Activated naive CD8-positive, alpha-beta T cell treated with anti-CD3 and anti-CD28 coated beads for 36 hours (primary cell): ENCODE data around the gene IFT81. TPM values are rescaled to one million over a fixed set of nuclear protein-coding genes. Genes with fewer than 3 reads are reported as not detected.

Experiments
- DNase-seq: peaks from one replicate; pipeline ENCODE4 v3.0.0; 2021
- H3K27ac Mint-ChIP-seq: one replicate; pipeline ENCODE4 v1.8.0; 2022; ENCODE audit warnings: mild to moderate bottlenecking, moderate library complexity, mixed read lengths
- H3K27me3 Mint-ChIP-seq: one replicate; pipeline ENCODE4 v1.8.0; 2022; ENCODE audit warnings: mild to moderate bottlenecking, mixed read lengths
- H3K36me3 Mint-ChIP-seq: one replicate; pipeline ENCODE4 v1.8.0; 2021; ENCODE audit warnings: mild to moderate bottlenecking, mixed read lengths
- H3K4me1 Mint-ChIP-seq: one replicate; pipeline ENCODE4 v1.8.0; 2021; ENCODE audit warnings: mixed read lengths
- H3K4me3 Mint-ChIP-seq: one replicate; pipeline ENCODE4 v1.8.0; 2022; ENCODE audit warnings: mild to moderate bottlenecking, moderate library complexity, mixed read lengths
- H3K9me3 Mint-ChIP-seq: one replicate; pipeline ENCODE4 v1.8.0; 2022; ENCODE audit warnings: mixed read lengths
- total RNA-seq, 2 experiments: library from RNA; stranded (reverse); gene quantifications; one replicate each; pipeline ENCODE4 v1.2.3, GENCODE V29; 2021

IFT81 gene
- total RNA-seq, 2 experiments from 2014 or later, result 3.1 to 3.4 TPM

GRCh38 chr12:110102255-110102654, 21.9 kb upstream of the IFT81 start:
- Mint-ChIP-seq H3K9me3 (no peaks in the 10 kb centered on the region), H3K4me3 (no peak overlapping the region), H3K36me3 (no peaks in the 10 kb centered on the region), H3K27me3 (no peaks in the 10 kb centered on the region), H3K4me1 (peaks cover 13% of the 10 kb centered on the region), H3K27ac (no peak overlapping the region)
- DNase-seq, result peak; percentile 55

DNA sequence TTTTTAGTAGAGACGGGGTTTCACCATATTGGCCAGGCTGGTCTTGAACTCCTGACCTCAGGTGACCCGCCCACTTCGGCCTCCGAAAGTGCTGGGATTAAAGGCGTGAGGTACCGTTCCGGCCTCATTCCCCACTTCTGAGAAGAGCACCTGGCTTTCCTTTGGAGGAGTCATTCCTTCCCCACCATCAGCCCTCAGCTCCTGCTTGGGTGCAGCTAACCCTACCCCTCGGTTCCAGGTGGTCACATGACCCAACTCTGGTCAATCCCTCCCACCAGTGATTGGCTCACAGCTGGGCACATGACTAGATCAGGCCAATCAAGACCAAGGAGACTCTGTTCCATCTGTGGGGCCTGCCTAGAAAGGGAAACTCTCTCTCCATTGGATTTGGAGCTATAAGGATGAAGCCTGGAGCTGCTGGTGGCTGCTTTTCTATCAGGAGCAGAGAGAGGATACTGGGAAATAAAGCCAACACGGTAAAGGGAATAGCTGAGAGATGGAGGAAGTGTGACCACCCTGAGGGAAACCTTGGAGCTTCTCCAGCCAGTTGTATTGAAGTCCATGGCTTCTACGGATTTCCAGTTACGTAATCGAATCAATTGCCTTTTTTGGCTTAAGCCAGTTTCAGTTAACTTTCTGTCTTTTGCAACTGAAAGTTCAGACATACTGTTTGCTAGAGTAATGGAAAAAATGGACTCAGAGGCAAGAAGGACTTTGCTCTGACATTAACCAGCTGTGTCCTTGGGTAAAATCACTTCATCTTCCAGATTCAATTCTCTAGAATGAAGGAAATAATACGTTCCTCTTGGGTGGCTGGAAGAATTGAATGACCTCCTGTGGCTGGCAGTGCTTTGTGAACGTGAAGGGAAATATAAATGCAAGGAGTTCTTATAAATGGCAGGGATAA, 19.7 kb upstream of the IFT81 start:
- peaks cover 13% of the 10 kb centered on the region for H3K4me1 Mint-ChIP-seq
- no peak overlapping the region for H3K4me3 Mint-ChIP-seq
- no peaks in the 10 kb centered on the region for H3K36me3 Mint-ChIP-seq
- no peak for DNase-seq
- no peaks in the 10 kb centered on the region for H3K9me3 Mint-ChIP-seq
- no peak overlapping the region for H3K27ac Mint-ChIP-seq
- no peaks in the 10 kb centered on the region for H3K27me3 Mint-ChIP-seq

GRCh38 chr12:110105159-110105558, 19.0 kb upstream of the IFT81 start:
- Mint-ChIP-seq H3K27ac (no peak overlapping the region), H3K27me3 (peaks cover 2% of the 10 kb centered on the region), H3K9me3 (no peaks in the 10 kb centered on the region), H3K4me3 (no peak overlapping the region), H3K4me1 (peaks cover 12% of the 10 kb centered on the region), H3K36me3 (no peaks in the 10 kb centered on the region)
- DNase-seq, result no peak

- no peaks in the 10 kb centered on the region for H3K36me3 Mint-ChIP-seq
- no peak for DNase-seq
- no peak overlapping the region for H3K27ac Mint-ChIP-seq
- H3K27me3 Mint-ChIP-seq, result peaks cover 3% of the 10 kb centered on the region
- no peaks in the 10 kb centered on the region for H3K9me3 Mint-ChIP-seq
- H3K4me1 Mint-ChIP-seq, result peaks cover 6% of the 10 kb centered on the region
- no peak overlapping the region for H3K4me3 Mint-ChIP-seq
These were observed 18.2 kb upstream of the IFT81 start for GRCh38 chr12:110105986-110106385.

- DNase-seq, result no peak
- no peaks in the 10 kb centered on the region for H3K36me3 Mint-ChIP-seq
- H3K4me1 Mint-ChIP-seq, result peaks cover 6% of the 10 kb centered on the region
- peaks cover 3% of the 10 kb centered on the region for H3K27me3 Mint-ChIP-seq
- H3K9me3 Mint-ChIP-seq, result no peaks in the 10 kb centered on the region
- no peak overlapping the region for H3K4me3 Mint-ChIP-seq
- H3K27ac Mint-ChIP-seq, result no peak overlapping the region
These were observed 16.5 kb upstream of the IFT81 start for GRCh38 chr12:110107369-110108281.

GRCh38 chr12:110108309-110109036, 15.7 kb upstream of the IFT81 start:
- peaks cover 6% of the 10 kb centered on the region for H3K4me1 Mint-ChIP-seq

DNA sequence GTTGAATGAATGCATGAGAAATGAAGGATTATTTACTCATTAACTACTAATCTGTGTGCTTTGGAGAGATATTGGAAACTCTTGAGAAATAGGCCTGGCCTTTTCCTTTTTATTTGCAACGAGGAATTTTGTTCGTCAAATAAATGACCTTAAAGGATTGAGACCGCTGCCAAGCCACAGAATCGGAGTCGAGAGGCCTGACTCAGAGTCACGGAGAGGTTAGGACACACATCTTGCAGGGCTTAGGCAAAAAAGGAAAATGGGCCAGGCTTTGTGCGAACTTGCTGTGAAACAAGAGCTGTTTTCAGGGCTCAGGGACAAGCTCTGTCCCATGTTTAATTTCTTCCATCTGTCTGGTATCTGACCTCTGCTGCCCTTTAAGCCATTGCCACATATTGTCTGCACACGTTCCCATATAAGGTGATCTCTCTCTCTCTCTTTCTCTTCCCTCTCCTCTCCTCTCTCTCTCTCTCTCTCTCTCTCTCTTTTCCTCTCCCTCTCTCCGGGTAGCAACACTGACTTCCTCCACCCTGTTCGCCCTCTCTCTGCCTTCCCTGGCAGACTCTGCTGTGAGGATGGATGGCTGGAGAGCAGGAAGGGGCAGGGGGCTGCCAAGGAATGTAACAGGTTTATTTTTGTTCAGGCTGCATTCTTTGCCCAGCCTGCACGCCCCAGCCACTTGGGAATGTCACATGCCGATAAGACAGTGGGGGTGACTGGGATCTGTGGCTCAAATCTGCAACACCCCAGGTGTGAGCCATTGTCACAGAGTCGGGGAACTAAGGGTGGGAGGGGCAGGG, 14.9 kb upstream of the IFT81 start:
- Mint-ChIP-seq H3K4me1 (peaks cover 6% of the 10 kb centered on the region), H3K27ac (no peak overlapping the region), H3K27me3 (peaks cover 3% of the 10 kb centered on the region), H3K4me3 (no peak overlapping the region), H3K9me3 (no peaks in the 10 kb centered on the region), H3K36me3 (no peaks in the 10 kb centered on the region)
- no peak for DNase-seq

More at GRCh38 chr12:110108309-110109036, 15.7 kb upstream of the IFT81 start:
- Mint-ChIP-seq H3K36me3 (no peaks in the 10 kb centered on the region), H3K27me3 (peaks cover 3% of the 10 kb centered on the region), H3K27ac (no peak overlapping the region), H3K4me3 (no peak overlapping the region), H3K9me3 (no peaks in the 10 kb centered on the region)
- no peak for DNase-seq

DNA sequence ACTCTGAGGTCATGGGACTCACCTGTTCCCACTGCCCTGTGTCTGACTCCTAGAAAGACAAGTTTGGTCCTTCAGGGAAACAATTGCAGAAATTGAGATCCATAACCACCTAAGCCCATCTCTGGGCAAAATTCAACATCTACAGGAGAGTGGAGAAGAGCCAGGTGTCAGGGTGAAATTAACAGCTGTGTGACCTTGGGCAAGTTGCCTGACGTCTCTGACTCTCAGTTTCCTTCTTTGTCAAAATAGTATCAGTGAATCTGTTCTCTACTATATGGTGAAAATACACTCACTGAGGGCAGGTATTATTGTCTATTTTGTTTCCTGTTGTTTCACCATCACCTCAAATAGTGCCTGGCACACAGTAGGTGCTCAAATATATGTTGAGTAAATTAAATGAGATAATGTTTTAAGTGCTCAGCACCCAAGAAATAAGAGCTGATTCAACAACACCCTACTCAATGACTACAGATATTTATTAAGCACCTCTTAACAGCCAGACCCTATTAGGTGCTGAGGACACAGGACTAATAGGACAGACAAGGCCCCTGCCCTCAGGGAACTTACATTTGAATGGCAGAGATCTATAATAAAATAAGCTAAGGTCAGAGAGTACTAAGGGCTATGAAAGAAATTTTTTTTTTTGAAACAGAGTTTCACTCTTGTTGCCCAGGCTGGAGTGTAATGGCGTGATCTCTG, 14.2 kb upstream of the IFT81 start:
- H3K36me3 Mint-ChIP-seq, result no peaks in the 10 kb centered on the region
- no peak for DNase-seq
- no peak overlapping the region for H3K27ac Mint-ChIP-seq
- H3K27me3 Mint-ChIP-seq, result peaks cover 3% of the 10 kb centered on the region
- H3K4me3 Mint-ChIP-seq, result no peak overlapping the region
- no peaks in the 10 kb centered on the region for H3K9me3 Mint-ChIP-seq
- no peaks in the 10 kb centered on the region for H3K4me1 Mint-ChIP-seq

- Mint-ChIP-seq H3K27me3 (peaks cover 3% of the 10 kb centered on the region), H3K27ac (no peak overlapping the region), H3K4me1 (no peaks in the 10 kb centered on the region), H3K36me3 (no peaks in the 10 kb centered on the region), H3K9me3 (no peaks in the 10 kb centered on the region), H3K4me3 (no peak overlapping the region)
- DNase-seq, result no peak
These were observed 12.5 kb upstream of the IFT81 start for GRCh38 chr12:110111476-110112334.

DNA sequence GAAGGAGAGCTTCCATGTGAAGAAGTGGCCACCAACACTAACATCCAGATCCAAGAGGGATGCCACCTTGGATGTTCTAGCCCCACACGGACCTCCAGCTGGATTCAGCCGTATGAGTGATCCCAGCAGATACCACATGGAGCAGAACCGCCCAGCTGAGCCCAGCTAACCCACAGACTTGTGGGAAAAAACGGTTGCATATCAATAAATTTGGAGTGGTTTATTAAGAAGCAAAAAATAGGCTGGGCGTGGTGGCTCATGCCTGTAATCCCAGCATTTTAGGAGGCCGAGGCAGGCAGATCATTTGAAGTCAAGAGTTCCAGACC, 11.9 kb upstream of the IFT81 start:
- DNase-seq, result no peak
- Mint-ChIP-seq H3K9me3 (no peaks in the 10 kb centered on the region), H3K36me3 (no peaks in the 10 kb centered on the region), H3K4me1 (no peaks in the 10 kb centered on the region), H3K27ac (no peak overlapping the region), H3K27me3 (peaks cover 3% of the 10 kb centered on the region), H3K4me3 (no peak overlapping the region)

GRCh38 chr12:110114528-110114937, 9.6 kb upstream of the IFT81 start:
- no peak overlapping the region for H3K4me3 Mint-ChIP-seq
- DNase-seq, result no peak
- H3K27ac Mint-ChIP-seq, result no peak overlapping the region
- H3K4me1 Mint-ChIP-seq, result no peaks in the 10 kb centered on the region
- H3K9me3 Mint-ChIP-seq, result no peaks in the 10 kb centered on the region
- no peaks in the 10 kb centered on the region for H3K36me3 Mint-ChIP-seq
- H3K27me3 Mint-ChIP-seq, result peaks cover 3% of the 10 kb centered on the region

DNA sequence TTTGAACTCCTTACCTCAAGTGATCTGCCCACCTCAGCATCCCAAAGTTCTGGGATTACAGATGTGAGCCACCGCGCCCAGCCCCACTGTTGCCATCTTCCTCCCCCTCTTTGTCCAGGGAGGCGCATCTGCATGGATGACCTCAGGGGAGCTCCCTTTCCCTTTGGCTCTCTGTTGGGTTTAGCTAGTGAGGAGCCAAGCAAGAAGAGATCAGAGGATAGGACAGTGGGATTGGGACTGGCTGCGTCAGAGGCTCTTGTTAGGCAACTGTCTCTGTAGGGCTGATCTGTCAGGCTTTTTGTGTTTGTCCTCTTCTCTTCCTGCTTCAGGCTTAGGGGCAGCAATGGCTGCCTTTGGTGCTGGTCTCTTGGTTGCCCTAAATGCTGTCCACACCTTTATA, 8.5 kb upstream of the IFT81 start:
- no peaks in the 10 kb centered on the region for H3K27me3 Mint-ChIP-seq
- no peak for DNase-seq
- no peaks in the 10 kb centered on the region for H3K9me3 Mint-ChIP-seq
- no peak overlapping the region for H3K4me3 Mint-ChIP-seq
- H3K27ac Mint-ChIP-seq, result no peak overlapping the region
- no peaks in the 10 kb centered on the region for H3K36me3 Mint-ChIP-seq
- peaks cover 1% of the 10 kb centered on the region for H3K4me1 Mint-ChIP-seq

GRCh38 chr12:110116623-110117022, 7.5 kb upstream of the IFT81 start:
- no peak overlapping the region for H3K4me3 Mint-ChIP-seq
- no peaks in the 10 kb centered on the region for H3K36me3 Mint-ChIP-seq
- peaks cover 3% of the 10 kb centered on the region for H3K4me1 Mint-ChIP-seq
- no peak for DNase-seq
- H3K27me3 Mint-ChIP-seq, result peaks cover 4% of the 10 kb centered on the region
- no peaks in the 10 kb centered on the region for H3K9me3 Mint-ChIP-seq
- H3K27ac Mint-ChIP-seq, result no peak overlapping the region
